ENCODE results near the gene PACRG.

PACRG gene

GRCh38 chr6:163001330-163001729 lies 273.6 kb downstream of the PACRG start:
- TF ChIP-seq CTCF (conservative IDR thresholded peaks at IDR 0.05; ENCODE audit: low read depth, low read length), result no peak
- DNase-seq (ENCODE audit: low read depth), result no peak
- H3K4me3 ChIP-seq (ENCODE audit: low read length), result no peak overlapping the region

GRCh38 chr6:163008186-163008585 lies 280.4 kb downstream of the PACRG start:
- H3K4me3 ChIP-seq (ENCODE audit: low read length), result no peak overlapping the region
- no peak for DNase-seq (ENCODE audit: low read depth)
- TF ChIP-seq CTCF (conservative IDR thresholded peaks at IDR 0.05; ENCODE audit: low read depth, low read length), result no peak

GRCh38 chr6:163008626-163009025 lies 280.9 kb downstream of the PACRG start:
- no peak for TF ChIP-seq CTCF (conservative IDR thresholded peaks at IDR 0.05; ENCODE audit: low read depth, low read length)
- DNase-seq (ENCODE audit: low read depth), result no peak

GRCh38 chr6:163010145-163010544 lies 282.4 kb downstream of the PACRG start:
- no peak for DNase-seq (ENCODE audit: low read depth)
- no peak for TF ChIP-seq CTCF (conservative IDR thresholded peaks at IDR 0.05; ENCODE audit: low read depth, low read length)
- H3K4me3 ChIP-seq (ENCODE audit: low read length), result no peak overlapping the region

More at GRCh38 chr6:163008626-163009025, 280.9 kb downstream of the PACRG start:
- H3K4me3 ChIP-seq (ENCODE audit: low read length), result no peak overlapping the region

- no peak overlapping the region for H3K4me3 ChIP-seq (ENCODE audit: low read length)
- no peak for DNase-seq (ENCODE audit: low read depth)
- TF ChIP-seq CTCF (conservative IDR thresholded peaks at IDR 0.05; ENCODE audit: low read depth, low read length), result no peak
Measured at GRCh38 chr6:163014736-163015135, 287.0 kb downstream of the PACRG start.

GRCh38 chr6:163017801-163018200 lies 290.0 kb downstream of the PACRG start:
- TF ChIP-seq CTCF (conservative IDR thresholded peaks at IDR 0.05; ENCODE audit: low read depth, low read length), result no peak
- no peak for DNase-seq (ENCODE audit: low read depth)
- no peak overlapping the region for H3K4me3 ChIP-seq (ENCODE audit: low read length)

GRCh38 chr6:163019926-163020325 lies 292.2 kb downstream of the PACRG start:
- no peak overlapping the region for H3K4me3 ChIP-seq (ENCODE audit: low read length)
- no peak for DNase-seq (ENCODE audit: low read depth)
- no peak for TF ChIP-seq CTCF (conservative IDR thresholded peaks at IDR 0.05; ENCODE audit: low read depth, low read length)
